ENCODE measurements around the gene EXOC3L4. TPM values are rescaled to one million over a fixed set of nuclear protein-coding genes. Genes with fewer than 3 reads are reported as not detected.

The EXOC3L4 gene
- total RNA-seq, 4 donors from 2014 or later, result under 0.01 to 5.6 (median 0.41) TPM; not detected in 1

GRCh38 chr14:103109535-103110441 is 15.3 kb downstream of the EXOC3L4 start:
- peak; percentile 72 to 73 for DNase-seq
- Histone ChIP-seq H3K4me3 (no peak overlapping the region), H3K36me3 (no peaks in the 10 kb centered on the region), H3K9me3 (no peaks in the 10 kb centered on the region), H3K27ac (peak overlapping the region; percentile 63 to 77), H3K4me1 (peaks cover 0 to 13% of the 10 kb centered on the region in 2 donors), H3K27me3 (peaks cover 0 to under 1% of the 10 kb centered on the region in 2 donors)
- no peak for TF ChIP-seq POLR2A (IDR thresholded peaks at IDR 0.05)
- TF ChIP-seq, protein P1, sequence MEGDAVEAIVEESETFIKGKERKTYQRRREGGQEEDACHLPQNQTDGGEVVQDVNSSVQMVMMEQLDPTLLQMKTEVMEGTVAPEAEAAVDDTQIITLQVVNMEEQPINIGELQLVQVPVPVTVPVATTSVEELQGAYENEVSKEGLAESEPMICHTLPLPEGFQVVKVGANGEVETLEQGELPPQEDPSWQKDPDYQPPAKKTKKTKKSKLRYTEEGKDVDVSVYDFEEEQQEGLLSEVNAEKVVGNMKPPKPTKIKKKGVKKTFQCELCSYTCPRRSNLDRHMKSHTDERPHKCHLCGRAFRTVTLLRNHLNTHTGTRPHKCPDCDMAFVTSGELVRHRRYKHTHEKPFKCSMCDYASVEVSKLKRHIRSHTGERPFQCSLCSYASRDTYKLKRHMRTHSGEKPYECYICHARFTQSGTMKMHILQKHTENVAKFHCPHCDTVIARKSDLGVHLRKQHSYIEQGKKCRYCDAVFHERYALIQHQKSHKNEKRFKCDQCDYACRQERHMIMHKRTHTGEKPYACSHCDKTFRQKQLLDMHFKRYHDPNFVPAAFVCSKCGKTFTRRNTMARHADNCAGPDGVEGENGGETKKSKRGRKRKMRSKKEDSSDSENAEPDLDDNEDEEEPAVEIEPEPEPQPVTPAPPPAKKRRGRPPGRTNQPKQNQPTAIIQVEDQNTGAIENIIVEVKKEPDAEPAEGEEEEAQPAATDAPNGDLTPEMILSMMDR (IDR thresholded peaks at IDR 0.05), result no peak
- intact Hi-C loops (cut with DNase I; ENCODE audit: low total_unique reads), result loop anchor here (10.0 kb wide), 1 partner anchor 75 kb away; no protein-coding TSS in a partner anchor

- Histone ChIP-seq H3K4me3 (no peak overlapping the region), H3K27me3 (no peaks in the 10 kb centered on the region), H3K4me1 (peaks cover 0 to 13% of the 10 kb centered on the region in 2 donors), H3K36me3 (no peaks in the 10 kb centered on the region), H3K9me3 (no peaks in the 10 kb centered on the region), H3K27ac (peak overlapping the region; percentile 63 to 77)
- DNase-seq, result peak in 1 of 2 donors; percentile 69
- TF ChIP-seq POLR2A (IDR thresholded peaks at IDR 0.05), result no peak
- TF ChIP-seq, protein P1 (IDR thresholded peaks at IDR 0.05), result no peak
- intact Hi-C loops (cut with DNase I; ENCODE audit: low total_unique reads), result no loop called here
Measured at GRCh38 chr14:103110681-103111231, 16.2 kb downstream of the EXOC3L4 start.

DNA sequence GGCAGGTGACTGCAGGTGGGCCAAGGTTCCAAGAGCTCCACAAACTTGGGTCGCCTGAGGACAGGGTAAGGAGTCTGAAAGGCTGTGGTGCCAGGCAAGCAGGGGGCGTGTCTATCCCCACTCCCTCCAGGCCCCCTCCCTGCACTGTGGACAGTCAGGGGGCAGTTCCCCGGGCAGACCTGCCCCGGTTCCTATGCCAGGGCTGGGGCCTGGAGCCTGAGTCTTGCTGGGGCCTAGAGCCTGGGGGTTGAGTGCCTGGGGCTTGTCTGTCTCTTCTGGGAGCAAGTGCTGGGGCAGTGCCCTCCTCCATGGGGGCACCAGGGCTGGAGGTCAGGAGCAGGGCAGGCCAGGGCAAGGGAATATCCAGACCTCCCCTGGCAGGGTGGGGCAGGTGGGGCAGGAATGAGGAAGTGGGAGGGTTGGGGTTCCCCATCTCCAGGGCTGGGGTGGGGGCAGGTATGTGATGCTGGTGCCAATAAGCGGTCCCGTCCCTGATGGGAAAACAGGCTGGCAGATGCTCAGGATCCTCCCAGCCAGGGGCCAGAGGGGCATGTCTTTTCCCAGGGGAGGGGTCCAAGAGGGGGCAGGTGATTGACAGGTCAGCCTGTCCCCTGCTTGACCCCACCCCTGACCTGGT is 16.8 kb downstream of the EXOC3L4 start:
- Histone ChIP-seq H3K4me3 (no peak overlapping the region), H3K27me3 (no peaks in the 10 kb centered on the region), H3K36me3 (no peaks in the 10 kb centered on the region), H3K27ac (peak overlapping the region; percentile 63 to 77), H3K4me1 (peaks cover 0 to 13% of the 10 kb centered on the region in 2 donors), H3K9me3 (no peaks in the 10 kb centered on the region)
- intact Hi-C loops (cut with DNase I; ENCODE audit: low total_unique reads), result no loop called here
- no peak for DNase-seq
- no peak for TF ChIP-seq POLR2A (IDR thresholded peaks at IDR 0.05)
- TF ChIP-seq, protein P1 (IDR thresholded peaks at IDR 0.05), result no peak

DNA sequence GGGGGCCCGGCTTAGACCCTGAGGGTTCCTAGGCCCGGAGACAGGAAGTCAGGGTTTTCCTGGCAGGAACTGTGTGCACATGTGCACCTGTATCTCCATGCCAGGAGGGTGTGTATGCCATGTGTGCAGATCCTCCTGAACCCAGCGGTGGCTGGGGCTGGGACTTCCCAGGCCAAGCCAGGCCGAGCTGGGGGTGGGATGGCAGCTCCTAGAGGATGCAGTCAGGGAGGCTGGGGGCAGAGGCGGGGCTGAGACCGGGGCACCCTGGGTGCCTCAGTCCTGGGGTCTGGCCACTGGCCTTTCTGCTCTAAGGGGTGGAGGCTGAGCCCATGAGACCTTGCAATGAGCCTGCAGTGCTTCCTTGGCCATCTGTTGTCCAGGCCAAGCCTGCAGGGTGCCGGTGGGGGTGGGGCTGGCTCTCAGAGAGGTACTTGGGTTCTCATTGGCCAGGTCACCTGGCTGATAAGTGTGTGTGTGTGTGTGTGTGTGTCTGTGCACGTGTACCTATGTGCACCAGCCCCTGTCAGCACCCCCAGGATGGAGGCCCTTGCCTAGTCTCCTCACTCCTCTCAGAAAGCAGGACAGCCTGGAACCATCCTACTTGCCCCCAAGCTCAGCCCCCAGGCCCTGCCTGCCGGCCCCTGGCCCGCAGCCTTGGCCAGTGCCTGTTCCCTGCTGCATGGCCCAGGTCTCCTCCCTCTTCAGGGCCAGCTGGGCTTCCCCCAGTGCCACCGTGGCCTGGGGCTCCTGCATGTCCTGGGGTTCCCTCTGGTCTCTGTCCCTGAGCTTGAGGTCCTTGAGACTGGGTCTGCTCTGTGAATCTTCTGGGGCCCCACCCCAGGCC is 18.1 kb downstream of the EXOC3L4 start:
- no peaks in the 10 kb centered on the region for H3K36me3 ChIP-seq
- intact Hi-C loops (cut with DNase I; ENCODE audit: low total_unique reads), result no loop called here
- no peak overlapping the region for H3K4me3 ChIP-seq
- H3K27ac ChIP-seq, result no peak overlapping the region
- H3K9me3 ChIP-seq, result no peaks in the 10 kb centered on the region
- H3K27me3 ChIP-seq, result no peaks in the 10 kb centered on the region
- peaks cover 0 to 13% of the 10 kb centered on the region in 2 donors for H3K4me1 ChIP-seq
- no peak for TF ChIP-seq POLR2A (IDR thresholded peaks at IDR 0.05)
- TF ChIP-seq, protein P1 (IDR thresholded peaks at IDR 0.05), result no peak
- no peak for DNase-seq

Data from uterus (tissue), 4 donors.